Peyer's patch (tissue), 4 donors: ENCODE data around the gene MCU.

Experiments
- POLR2A ChIP-seq, 2 donors: fragments of 450-650 bp; IDR thresholded peaks; one replicate each; pipeline ENCODE4 v1.5.1; 2017; ENCODE audit warnings: antibody characterized with exemption in 2 of 2, mild to moderate bottlenecking in 2 of 2, moderate library complexity in 2 of 2
- TF ChIP-seq, protein P1 (sequence below), 6 experiments: fragments of 450-650 bp in 4 of 6; fragments of 200-600 bp in 2 of 6; sonication (generic) in 1 of 6; IDR thresholded peaks; one replicate each; pipeline ENCODE4 v1.5.1; 2017 to 2019; ENCODE audit warnings: antibody characterized with exemption in 6 of 6, mild to moderate bottlenecking in 3 of 6, moderate library complexity in 1 of 6

DNA sequence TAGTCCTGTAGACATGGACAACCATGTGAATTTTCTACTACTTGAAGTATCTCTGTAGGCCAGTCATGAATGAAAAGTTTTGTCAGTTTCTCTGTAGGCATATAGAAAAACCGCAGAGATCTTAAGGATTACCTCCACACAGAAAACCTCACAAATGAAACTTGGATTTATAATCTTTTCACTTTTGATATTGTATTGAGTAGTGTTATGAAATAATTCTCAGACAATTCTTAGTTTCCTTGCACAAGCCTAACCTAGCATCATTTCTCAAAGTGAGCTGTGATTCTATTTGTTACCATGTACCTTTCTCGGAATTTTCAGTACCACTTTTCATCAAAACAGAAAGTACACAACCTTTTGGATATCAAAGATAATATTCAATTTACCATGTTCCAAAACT lies 150.2 kb downstream of the MCU start:
- TF ChIP-seq, protein P1, sequence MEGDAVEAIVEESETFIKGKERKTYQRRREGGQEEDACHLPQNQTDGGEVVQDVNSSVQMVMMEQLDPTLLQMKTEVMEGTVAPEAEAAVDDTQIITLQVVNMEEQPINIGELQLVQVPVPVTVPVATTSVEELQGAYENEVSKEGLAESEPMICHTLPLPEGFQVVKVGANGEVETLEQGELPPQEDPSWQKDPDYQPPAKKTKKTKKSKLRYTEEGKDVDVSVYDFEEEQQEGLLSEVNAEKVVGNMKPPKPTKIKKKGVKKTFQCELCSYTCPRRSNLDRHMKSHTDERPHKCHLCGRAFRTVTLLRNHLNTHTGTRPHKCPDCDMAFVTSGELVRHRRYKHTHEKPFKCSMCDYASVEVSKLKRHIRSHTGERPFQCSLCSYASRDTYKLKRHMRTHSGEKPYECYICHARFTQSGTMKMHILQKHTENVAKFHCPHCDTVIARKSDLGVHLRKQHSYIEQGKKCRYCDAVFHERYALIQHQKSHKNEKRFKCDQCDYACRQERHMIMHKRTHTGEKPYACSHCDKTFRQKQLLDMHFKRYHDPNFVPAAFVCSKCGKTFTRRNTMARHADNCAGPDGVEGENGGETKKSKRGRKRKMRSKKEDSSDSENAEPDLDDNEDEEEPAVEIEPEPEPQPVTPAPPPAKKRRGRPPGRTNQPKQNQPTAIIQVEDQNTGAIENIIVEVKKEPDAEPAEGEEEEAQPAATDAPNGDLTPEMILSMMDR (IDR thresholded peaks at IDR 0.05), result no peak
- no peak for TF ChIP-seq POLR2A (IDR thresholded peaks at IDR 0.05)
